Astrocyte (in vitro differentiated cells and primary cell): ENCODE results near the gene FGFR3. TPM values are rescaled to one million over a fixed set of nuclear protein-coding genes. Genes with fewer than 3 reads are reported as not detected.

Experiments
- DNase-seq: peaks from one replicate; pipeline ENCODE4 v3.0.0-alpha.2; 2010; ENCODE audit warnings: low read depth
- FAIRE-seq: peaks from 2 replicates; lab custom pipeline; 2011; peaks lifted over from hg19 to GRCh38; lab: Jason Lieb, UNC
- H2AFZ ChIP-seq: 2 replicates; pipeline ENCODE4 v1.6.0; 2012; ENCODE audit warnings: low read depth, low read length, inconsistent platforms
- H3K27ac ChIP-seq: 2 replicates; pipeline ENCODE4 v1.5.1; 2011; ENCODE audit warnings: low read depth, low read length, inconsistent platforms
- H3K27me3 ChIP-seq: 2 replicates; pipeline ENCODE4 v1.6.0; 2011; ENCODE audit warnings: low read length, inconsistent platforms; ENCODE audit not compliant: insufficient read depth
- H3K36me3 ChIP-seq: 2 replicates; pipeline ENCODE4 v1.5.1; 2011; ENCODE audit warnings: low read length, inconsistent platforms; ENCODE audit not compliant: insufficient read depth
- H3K4me1 ChIP-seq: 2 replicates; pipeline ENCODE4 v1.5.1; 2011; ENCODE audit warnings: low read length, inconsistent platforms; ENCODE audit not compliant: insufficient read depth
- H3K4me2 ChIP-seq: 2 replicates; pipeline ENCODE4 v1.6.0; 2012; ENCODE audit warnings: low read length, inconsistent platforms
- H3K4me3 ChIP-seq: 2 replicates; pipeline ENCODE4 v1.5.1; 2011; ENCODE audit warnings: low read depth, mild to moderate bottlenecking, low read length, inconsistent platforms; ENCODE audit not compliant: insufficient read depth
- H3K79me2 ChIP-seq: 2 replicates; pipeline ENCODE4 v1.6.0; 2012; ENCODE audit warnings: mild to moderate bottlenecking, low read length, inconsistent platforms; ENCODE audit not compliant: insufficient read depth
- H3K9ac ChIP-seq: 2 replicates; pipeline ENCODE4 v1.6.0; 2012; ENCODE audit warnings: mild to moderate bottlenecking, low read length, inconsistent platforms
- H3K9me3 ChIP-seq: 2 replicates; pipeline ENCODE4 v1.5.1; 2012; ENCODE audit warnings: low read depth, mild to moderate bottlenecking, low read length, inconsistent platforms; ENCODE audit not compliant: insufficient read depth
- H4K20me1 ChIP-seq: 2 replicates; pipeline ENCODE4 v1.6.0; 2012; ENCODE audit warnings: low read length, inconsistent platforms; ENCODE audit not compliant: insufficient read depth
- H3K27ac Mint-ChIP-seq: one replicate; pipeline ENCODE4 v1.8.0; 2021; ENCODE audit warnings: mild to moderate bottlenecking, mixed read lengths; ENCODE audit not compliant: unreplicated experiment
- H3K27me3 Mint-ChIP-seq: one replicate; pipeline ENCODE4 v1.8.0; 2021; ENCODE audit warnings: low read depth, mixed read lengths; ENCODE audit not compliant: unreplicated experiment
- H3K36me3 Mint-ChIP-seq: one replicate; pipeline ENCODE4 v1.8.0; 2021; ENCODE audit warnings: low read depth, mixed read lengths; ENCODE audit not compliant: unreplicated experiment
- H3K4me1 Mint-ChIP-seq: one replicate; pipeline ENCODE4 v1.8.0; 2021; ENCODE audit warnings: low read depth, mixed read lengths; ENCODE audit not compliant: unreplicated experiment
- H3K4me3 Mint-ChIP-seq: one replicate; pipeline ENCODE4 v1.8.0; 2021; ENCODE audit warnings: mild to moderate bottlenecking, moderate library complexity, mixed read lengths; ENCODE audit not compliant: unreplicated experiment
- H3K9me3 Mint-ChIP-seq: one replicate; pipeline ENCODE4 v1.8.0; 2021; ENCODE audit warnings: mild to moderate bottlenecking, mixed read lengths; ENCODE audit not compliant: unreplicated experiment
- EZH2 ChIP-seq: IDR thresholded peaks from 2 replicates; pipeline ENCODE4 v1.6.1; 2012; ENCODE audit warnings: mild to moderate bottlenecking, low read length, inconsistent platforms; ENCODE audit not compliant: insufficient read depth
- total RNA-seq: library from RNA; stranded (reverse); gene quantifications from 2 replicates; pipeline ENCODE4 v1.2.1, GENCODE V29; 2021
- TF ChIP-seq, protein P1 (sequence below): IDR thresholded peaks from 2 replicates; pipeline ENCODE4 v1.5.1; 2011; ENCODE audit warnings: low read depth, mild to moderate bottlenecking, inconsistent platforms, low read length, moderate library complexity; ENCODE audit not compliant: insufficient read depth

Gene FGFR3
- total RNA-seq, 1 donor from 2014 or later = 3.9 TPM

DNA sequence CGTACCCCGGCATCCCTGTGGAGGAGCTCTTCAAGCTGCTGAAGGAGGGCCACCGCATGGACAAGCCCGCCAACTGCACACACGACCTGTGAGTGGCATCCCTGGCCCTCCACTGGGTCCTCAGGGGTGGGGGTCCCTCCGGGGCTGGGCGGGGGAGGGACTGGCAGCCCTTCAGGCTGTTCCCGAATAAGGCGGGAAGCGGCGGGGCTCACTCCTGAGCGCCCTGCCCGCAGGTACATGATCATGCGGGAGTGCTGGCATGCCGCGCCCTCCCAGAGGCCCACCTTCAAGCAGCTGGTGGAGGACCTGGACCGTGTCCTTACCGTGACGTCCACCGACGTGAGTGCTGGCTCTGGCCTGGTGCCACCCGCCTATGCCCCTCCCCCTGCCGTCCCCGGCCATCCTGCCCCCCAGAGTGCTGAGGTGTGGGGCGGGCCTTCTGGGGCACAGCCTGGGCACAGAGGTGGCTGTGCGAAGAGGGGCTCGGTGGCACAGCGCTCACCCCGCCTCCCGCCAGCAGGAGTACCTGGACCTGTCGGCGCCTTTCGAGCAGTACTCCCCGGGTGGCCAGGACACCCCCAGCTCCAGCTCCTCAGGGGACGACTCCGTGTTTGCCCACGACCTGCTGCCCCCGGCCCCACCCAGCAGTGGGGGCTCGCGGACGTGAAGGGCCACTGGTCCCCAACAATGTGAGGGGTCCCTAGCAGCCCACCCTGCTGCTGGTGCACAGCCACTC is 13.7 kb downstream of the FGFR3 start:
- Mint-ChIP-seq H3K9me3 (no peaks in the 10 kb centered on the region), H3K27me3 (no peaks in the 10 kb centered on the region), H3K4me1 (no peaks in the 10 kb centered on the region), H3K4me3 (no peak overlapping the region), H3K27ac (no peak overlapping the region), H3K36me3 (no peaks in the 10 kb centered on the region)
- no peak for FAIRE-seq
- Histone ChIP-seq H2AFZ (no peak overlapping the region), H4K20me1 (peaks cover 16% of the 10 kb centered on the region), H3K9me3 (no peaks in the 10 kb centered on the region), H3K27ac (no peak overlapping the region), H3K4me2 (no peak overlapping the region), H3K4me1 (no peaks in the 10 kb centered on the region), H3K9ac (no peak overlapping the region), H3K27me3 (no peaks in the 10 kb centered on the region), H3K4me3 (no peak overlapping the region), H3K79me2 (no peaks in the 10 kb centered on the region), H3K36me3 (no peaks in the 10 kb centered on the region)
- no peak for DNase-seq
- TF ChIP-seq, protein P1, sequence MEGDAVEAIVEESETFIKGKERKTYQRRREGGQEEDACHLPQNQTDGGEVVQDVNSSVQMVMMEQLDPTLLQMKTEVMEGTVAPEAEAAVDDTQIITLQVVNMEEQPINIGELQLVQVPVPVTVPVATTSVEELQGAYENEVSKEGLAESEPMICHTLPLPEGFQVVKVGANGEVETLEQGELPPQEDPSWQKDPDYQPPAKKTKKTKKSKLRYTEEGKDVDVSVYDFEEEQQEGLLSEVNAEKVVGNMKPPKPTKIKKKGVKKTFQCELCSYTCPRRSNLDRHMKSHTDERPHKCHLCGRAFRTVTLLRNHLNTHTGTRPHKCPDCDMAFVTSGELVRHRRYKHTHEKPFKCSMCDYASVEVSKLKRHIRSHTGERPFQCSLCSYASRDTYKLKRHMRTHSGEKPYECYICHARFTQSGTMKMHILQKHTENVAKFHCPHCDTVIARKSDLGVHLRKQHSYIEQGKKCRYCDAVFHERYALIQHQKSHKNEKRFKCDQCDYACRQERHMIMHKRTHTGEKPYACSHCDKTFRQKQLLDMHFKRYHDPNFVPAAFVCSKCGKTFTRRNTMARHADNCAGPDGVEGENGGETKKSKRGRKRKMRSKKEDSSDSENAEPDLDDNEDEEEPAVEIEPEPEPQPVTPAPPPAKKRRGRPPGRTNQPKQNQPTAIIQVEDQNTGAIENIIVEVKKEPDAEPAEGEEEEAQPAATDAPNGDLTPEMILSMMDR = no peak
- no peak for TF ChIP-seq EZH2

DNA sequence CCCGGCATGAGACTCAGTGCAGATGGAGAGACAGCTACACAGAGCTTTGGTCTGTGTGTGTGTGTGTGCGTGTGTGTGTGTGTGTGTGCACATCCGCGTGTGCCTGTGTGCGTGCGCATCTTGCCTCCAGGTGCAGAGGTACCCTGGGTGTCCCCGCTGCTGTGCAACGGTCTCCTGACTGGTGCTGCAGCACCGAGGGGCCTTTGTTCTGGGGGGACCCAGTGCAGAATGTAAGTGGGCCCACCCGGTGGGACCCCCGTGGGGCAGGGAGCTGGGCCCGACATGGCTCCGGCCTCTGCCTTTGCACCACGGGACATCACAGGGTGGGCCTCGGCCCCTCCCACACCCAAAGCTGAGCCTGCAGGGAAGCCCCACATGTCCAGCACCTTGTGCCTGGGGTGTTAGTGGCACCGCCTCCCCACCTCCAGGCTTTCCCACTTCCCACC is 14.3 kb downstream of the FGFR3 start:
- Histone ChIP-seq H3K9ac (no peak overlapping the region), H3K36me3 (no peaks in the 10 kb centered on the region), H3K27ac (no peak overlapping the region), H3K27me3 (no peaks in the 10 kb centered on the region), H3K4me3 (no peak overlapping the region), H3K4me1 (no peaks in the 10 kb centered on the region), H3K4me2 (no peak overlapping the region), H2AFZ (no peak overlapping the region), H4K20me1 (peaks cover 16% of the 10 kb centered on the region), H3K9me3 (no peaks in the 10 kb centered on the region), H3K79me2 (no peaks in the 10 kb centered on the region)
- Mint-ChIP-seq H3K4me3 (no peak overlapping the region), H3K27me3 (no peaks in the 10 kb centered on the region), H3K9me3 (no peaks in the 10 kb centered on the region), H3K27ac (no peak overlapping the region), H3K4me1 (no peaks in the 10 kb centered on the region), H3K36me3 (no peaks in the 10 kb centered on the region)
- FAIRE-seq (no peak), DNase-seq (no peak)
- TF ChIP-seq, protein P1 = no peak
- no peak for TF ChIP-seq EZH2

DNA sequence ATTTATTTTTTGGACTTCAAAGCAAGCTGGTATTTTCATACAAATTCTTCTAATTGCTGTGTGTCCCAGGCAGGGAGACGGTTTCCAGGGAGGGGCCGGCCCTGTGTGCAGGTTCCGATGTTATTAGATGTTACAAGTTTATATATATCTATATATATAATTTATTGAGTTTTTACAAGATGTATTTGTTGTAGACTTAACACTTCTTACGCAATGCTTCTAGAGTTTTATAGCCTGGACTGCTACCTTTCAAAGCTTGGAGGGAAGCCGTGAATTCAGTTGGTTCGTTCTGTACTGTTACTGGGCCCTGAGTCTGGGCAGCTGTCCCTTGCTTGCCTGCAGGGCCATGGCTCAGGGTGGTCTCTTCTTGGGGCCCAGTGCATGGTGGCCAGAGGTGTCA is 15.3 kb downstream of the FGFR3 start:
- H3K27ac Mint-ChIP-seq = no peak overlapping the region
- TF ChIP-seq, protein P1 = no peak
- TF ChIP-seq EZH2 = no peak
- H2AFZ ChIP-seq = no peak overlapping the region
- H3K4me1 Mint-ChIP-seq = no peaks in the 10 kb centered on the region
- no peaks in the 10 kb centered on the region for H3K36me3 Mint-ChIP-seq
- no peaks in the 10 kb centered on the region for H3K9me3 Mint-ChIP-seq
- no peaks in the 10 kb centered on the region for H3K4me1 ChIP-seq
- DNase-seq = no peak
- no peaks in the 10 kb centered on the region for H3K36me3 ChIP-seq
- no peaks in the 10 kb centered on the region for H3K79me2 ChIP-seq
- no peak overlapping the region for H3K27ac ChIP-seq
- no peaks in the 10 kb centered on the region for H3K27me3 Mint-ChIP-seq
- no peaks in the 10 kb centered on the region for H3K27me3 ChIP-seq
- no peak overlapping the region for H3K4me3 ChIP-seq
- no peak overlapping the region for H3K4me2 ChIP-seq
- H3K4me3 Mint-ChIP-seq = no peak overlapping the region
- peaks cover 19% of the 10 kb centered on the region for H4K20me1 ChIP-seq
- H3K9ac ChIP-seq = no peak overlapping the region
- no peak for FAIRE-seq
- no peaks in the 10 kb centered on the region for H3K9me3 ChIP-seq
